ENCODE results near the gene PROZ. TPM values are rescaled to one million over a fixed set of nuclear protein-coding genes. Genes with fewer than 3 reads are reported as not detected.

Gene PROZ
- total RNA-seq, 2 experiments from 2014 or later = not detected

- DNase-seq (ENCODE audit: low spot score) = no peak
- Histone ChIP-seq H3K27ac (ENCODE audit: low read depth, low read length, poor library complexity, severe bottlenecking) (no peak overlapping the region), H4K20me1 (ENCODE audit: insufficient read depth, low read length) (no peaks in the 10 kb centered on the region), H3K4me2 (ENCODE audit: low read length) (no peak overlapping the region), H3K36me3 (ENCODE audit: insufficient read depth, low read length) (no peaks in the 10 kb centered on the region), H3K4me1 (ENCODE audit: insufficient read depth, low read length, poor library complexity, severe bottlenecking) (no peaks in the 10 kb centered on the region), H3K4me3 (ENCODE audit: low read depth, low read length, poor library complexity, severe bottlenecking) (no peak overlapping the region), H3K9me3 (ENCODE audit: low read length) (no peaks in the 10 kb centered on the region), H2AFZ (ENCODE audit: low read length) (no peak overlapping the region), H3K79me2 (ENCODE audit: insufficient read depth, low read depth, low read length) (no peaks in the 10 kb centered on the region), H3K9me2 (ENCODE audit: insufficient read depth, low read length) (no peaks in the 10 kb centered on the region)
- no TSS peak for BruUV-seq (replicated peaks)
- ChIA-PET CTCF (ENCODE audit: unreplicated experiment) (no interaction called here), POLR2A (no interaction called here)
- no peak for TF ChIP-seq CTCF (conservative IDR thresholded peaks at IDR 0.05; ENCODE audit: low read length)
- intact Hi-C loops (cut with micrococcal nuclease; ENCODE audit: unreplicated experiment) = no loop called here
Observed at GRCh38 chr13:113125506-113126264, 32.8 kb upstream of the PROZ start.

- ChIA-PET POLR2A (interaction anchor here (0.5 kb wide), 1 partner anchor 432 kb away, joined by 3 read pairs; no protein-coding TSS in a partner anchor), CTCF (ENCODE audit: unreplicated experiment) (no interaction called here)
- H3K4me1 ChIP-seq (ENCODE audit: insufficient read depth, low read length, poor library complexity, severe bottlenecking) = no peaks in the 10 kb centered on the region
- H3K4me3 ChIP-seq (ENCODE audit: low read depth, low read length, poor library complexity, severe bottlenecking) = no peak overlapping the region
- TF ChIP-seq CTCF (conservative IDR thresholded peaks at IDR 0.05; ENCODE audit: low read length) = no peak
- TF ChIP-seq EZH2phosphoT487 (IDR thresholded peaks at IDR 0.05; ENCODE audit: borderline replicate concordance, low read depth, low read length) = no peak
- no peaks in the 10 kb centered on the region for H3K9me2 ChIP-seq (ENCODE audit: insufficient read depth, low read length)
- no peaks in the 10 kb centered on the region for H3K79me2 ChIP-seq (ENCODE audit: insufficient read depth, low read depth, low read length)
- DNase-seq (ENCODE audit: low spot score) = no peak
- BruUV-seq (replicated peaks) = no TSS peak
- H3K4me2 ChIP-seq (ENCODE audit: low read length) = no peak overlapping the region
- no peaks in the 10 kb centered on the region for H4K20me1 ChIP-seq (ENCODE audit: insufficient read depth, low read length)
- no peaks in the 10 kb centered on the region for H3K9me3 ChIP-seq (ENCODE audit: low read length)
- intact Hi-C loops (cut with micrococcal nuclease; ENCODE audit: unreplicated experiment) = no loop called here
- H3K27ac ChIP-seq (ENCODE audit: low read depth, low read length, poor library complexity, severe bottlenecking) = no peak overlapping the region
- no peaks in the 10 kb centered on the region for H3K36me3 ChIP-seq (ENCODE audit: insufficient read depth, low read length)
- H2AFZ ChIP-seq (ENCODE audit: low read length) = no peak overlapping the region
Observed at GRCh38 chr13:113126265-113127150, 31.9 kb upstream of the PROZ start.

- H3K9me3 ChIP-seq (ENCODE audit: low read length) = no peaks in the 10 kb centered on the region
- no peak overlapping the region for H3K27ac ChIP-seq (ENCODE audit: low read depth, low read length, poor library complexity, severe bottlenecking)
- no peaks in the 10 kb centered on the region for H3K9me2 ChIP-seq (ENCODE audit: insufficient read depth, low read length)
- H3K36me3 ChIP-seq (ENCODE audit: insufficient read depth, low read length) = no peaks in the 10 kb centered on the region
- ChIA-PET CTCF (ENCODE audit: unreplicated experiment) (no interaction called here), POLR2A (no interaction called here)
- no peaks in the 10 kb centered on the region for H3K4me1 ChIP-seq (ENCODE audit: insufficient read depth, low read length, poor library complexity, severe bottlenecking)
- no peak overlapping the region for H2AFZ ChIP-seq (ENCODE audit: low read length)
- no peak overlapping the region for H3K4me3 ChIP-seq (ENCODE audit: low read depth, low read length, poor library complexity, severe bottlenecking)
- no TSS peak for BruUV-seq (replicated peaks)
- intact Hi-C loops (cut with micrococcal nuclease; ENCODE audit: unreplicated experiment) = no loop called here
- no peak for DNase-seq (ENCODE audit: low spot score)
- TF ChIP-seq CTCF (conservative IDR thresholded peaks at IDR 0.05; ENCODE audit: low read length) (no peak), EZH2phosphoT487 (IDR thresholded peaks at IDR 0.05; ENCODE audit: borderline replicate concordance, low read depth, low read length) (no peak)
- no peaks in the 10 kb centered on the region for H3K79me2 ChIP-seq (ENCODE audit: insufficient read depth, low read depth, low read length)
- H3K4me2 ChIP-seq (ENCODE audit: low read length) = no peak overlapping the region
- H4K20me1 ChIP-seq (ENCODE audit: insufficient read depth, low read length) = no peaks in the 10 kb centered on the region
Observed at GRCh38 chr13:113129480-113129879, 29.0 kb upstream of the PROZ start.
